Measurements from ENCODE around the gene GSG1L.

- TF ChIP-seq CTCF (IDR thresholded peaks at IDR 0.05; ENCODE audit: poor library complexity) (no peak), EZH2 (IDR thresholded peaks at IDR 0.05; ENCODE audit: borderline replicate concordance) (no peak)
Measured at GRCh38 chr16:27982184-27982583, 81.3 kb downstream of the GSG1L start.
